GM23248 (cell line): ENCODE data around the gene MRGPRX1.

ENCODE experiments used
- EZH2 ChIP-seq: fragments of 200-600 bp; sonication (generic); IDR thresholded peaks from 2 replicates; pipeline ENCODE4 v1.6.1; 2018; ENCODE audit warnings: antibody characterized with exemption, mild to moderate bottlenecking; ENCODE audit not compliant: insufficient read depth, poor library complexity, severe bottlenecking
- EZH2phosphoT487 ChIP-seq: fragments of 200-600 bp; sonication (generic); IDR thresholded peaks from 2 replicates; pipeline ENCODE4 v1.6.1; 2018; ENCODE audit warnings: antibody characterized with exemption, moderate library complexity, mild to moderate bottlenecking, low read depth; ENCODE audit not compliant: insufficient read depth

DNA sequence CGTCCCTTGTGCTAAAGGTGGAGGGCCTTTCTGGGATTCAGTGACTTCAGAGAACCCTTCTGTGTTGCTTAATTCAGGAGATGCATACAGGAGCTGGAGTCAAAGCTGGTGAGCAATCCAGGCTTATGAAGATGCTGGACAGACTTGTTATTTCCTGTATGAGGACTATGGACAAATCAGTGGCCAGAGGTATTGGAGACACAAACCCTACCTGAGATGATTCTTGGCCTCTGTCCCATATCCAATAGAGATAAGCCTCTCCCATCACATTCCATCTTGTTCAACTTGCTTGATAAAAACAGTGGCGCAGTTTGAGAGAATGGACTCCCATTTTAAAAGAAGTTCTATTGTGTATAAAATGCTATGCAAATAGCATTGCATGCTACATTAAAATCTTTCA, at the start of gene MRGPRX1:
- TF ChIP-seq EZH2 (no peak), EZH2phosphoT487 (no peak)
